ENCODE measurements around the gene UBR2. TPM values are rescaled to one million over a fixed set of nuclear protein-coding genes. Genes with fewer than 3 reads are reported as not detected.
"Not testable (repeated sequence)": the region's sequence is repeated elsewhere in the genome, so short reads cannot be mapped to it uniquely, and the experiment has no call there.

UBR2 gene
- total and polyA plus RNA-seq, 12 donors = 11.4 to 46.9 (median 30.2) TPM

DNA sequence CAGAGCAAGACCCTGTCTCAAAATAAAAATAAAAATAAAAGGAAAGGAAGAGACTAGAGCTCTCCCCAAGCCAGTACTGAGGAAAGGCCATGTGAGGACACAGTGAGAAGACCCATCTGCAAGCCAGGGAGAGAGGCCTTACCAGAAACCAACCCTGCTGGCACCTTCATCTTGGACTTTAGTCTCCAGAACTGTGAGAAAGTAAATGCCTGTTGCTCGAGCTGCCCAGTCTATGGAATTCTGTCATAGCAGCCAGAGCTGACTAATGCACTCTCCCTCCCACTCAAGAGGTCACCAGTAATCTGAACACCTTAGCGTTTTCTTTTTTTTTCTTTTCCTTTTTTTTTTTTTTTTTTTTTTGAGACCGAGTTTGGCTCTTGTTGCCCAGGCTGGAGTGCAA lies 165.9 kb downstream of the UBR2 start:
- Histone ChIP-seq H3K4me3 (no peak overlapping the region), H3K27ac (no peak overlapping the region), H3K9me3 (replicated peaks in 1 of 3) (no peaks in the 10 kb centered on the region), H3K4me1 (replicated peaks in 1 of 2) (peaks cover 7 to 19% of the 10 kb centered on the region in 2 donors), H3K36me3 (replicated peaks in 1 of 2) (no peaks in the 10 kb centered on the region), H3K27me3 (no peaks in the 10 kb centered on the region)
- no peak for TF ChIP-seq POLR2A (IDR thresholded peaks at IDR 0.05)
- TF ChIP-seq, protein P1, sequence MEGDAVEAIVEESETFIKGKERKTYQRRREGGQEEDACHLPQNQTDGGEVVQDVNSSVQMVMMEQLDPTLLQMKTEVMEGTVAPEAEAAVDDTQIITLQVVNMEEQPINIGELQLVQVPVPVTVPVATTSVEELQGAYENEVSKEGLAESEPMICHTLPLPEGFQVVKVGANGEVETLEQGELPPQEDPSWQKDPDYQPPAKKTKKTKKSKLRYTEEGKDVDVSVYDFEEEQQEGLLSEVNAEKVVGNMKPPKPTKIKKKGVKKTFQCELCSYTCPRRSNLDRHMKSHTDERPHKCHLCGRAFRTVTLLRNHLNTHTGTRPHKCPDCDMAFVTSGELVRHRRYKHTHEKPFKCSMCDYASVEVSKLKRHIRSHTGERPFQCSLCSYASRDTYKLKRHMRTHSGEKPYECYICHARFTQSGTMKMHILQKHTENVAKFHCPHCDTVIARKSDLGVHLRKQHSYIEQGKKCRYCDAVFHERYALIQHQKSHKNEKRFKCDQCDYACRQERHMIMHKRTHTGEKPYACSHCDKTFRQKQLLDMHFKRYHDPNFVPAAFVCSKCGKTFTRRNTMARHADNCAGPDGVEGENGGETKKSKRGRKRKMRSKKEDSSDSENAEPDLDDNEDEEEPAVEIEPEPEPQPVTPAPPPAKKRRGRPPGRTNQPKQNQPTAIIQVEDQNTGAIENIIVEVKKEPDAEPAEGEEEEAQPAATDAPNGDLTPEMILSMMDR (IDR thresholded peaks at IDR 0.05) = no peak
- intact Hi-C loops (cut with DNase I) = loop anchor here in 1 of 2 donors (5.0 kb wide), 2 partner anchors 62 to 148 kb away; partner anchors contain the start of gene RPL7L1
- 25 to 70% (median 45%) methylated on average over 2 to 3 of the region's 3 CpGs for WGBS, 4 donors
- DNase-seq = no peak

- DNase-seq; H3K27me3 ChIP-seq; intact Hi-C loops (cut with DNase I); H3K4me1 ChIP-seq (replicated peaks in 1 of 2); H3K4me3 ChIP-seq; H3K9me3 ChIP-seq (replicated peaks in 1 of 3); H3K27ac ChIP-seq; H3K36me3 ChIP-seq (replicated peaks in 1 of 2): not testable (repeated sequence)
- 71 to 77% (median 73%) methylated on average over 13 of the region's 13 CpGs for WGBS, 4 donors
Observed at GRCh38 chr6:42733867-42734481, 170.1 kb downstream of the UBR2 start.

- peaks cover 5% of the 10 kb centered on the region for H3K27me3 ChIP-seq
- H3K4me3 ChIP-seq = no peak overlapping the region
- no peak for DNase-seq
- H3K36me3 ChIP-seq (replicated peaks in 1 of 2) = no peaks in the 10 kb centered on the region
- H3K4me1 ChIP-seq (replicated peaks in 1 of 2) = no peaks in the 10 kb centered on the region
- WGBS, 4 donors = 87 to 94% (median 89%) methylated on average over 3 of the region's 3 CpGs
- intact Hi-C loops (cut with DNase I) = no loop called here
- H3K9me3 ChIP-seq (replicated peaks in 1 of 3) = no peaks in the 10 kb centered on the region
- H3K27ac ChIP-seq = no peak overlapping the region
- TF ChIP-seq, protein P1 (IDR thresholded peaks at IDR 0.05) = no peak
- no peak for TF ChIP-seq POLR2A (IDR thresholded peaks at IDR 0.05)
Observed at GRCh38 chr6:42735976-42736375, 172.1 kb downstream of the UBR2 start.

GRCh38 chr6:42740725-42741124 lies 176.9 kb downstream of the UBR2 start:
- TF ChIP-seq POLR2A (IDR thresholded peaks at IDR 0.05) = no peak
- TF ChIP-seq, protein P1 (IDR thresholded peaks at IDR 0.05) = no peak
- DNase-seq = no peak
- 49 to 72% (median 62%) methylated on average over 3 of the region's 3 CpGs for WGBS, 4 donors
- Histone ChIP-seq H3K27me3 (peaks cover 5% of the 10 kb centered on the region), H3K36me3 (replicated peaks in 1 of 2) (no peaks in the 10 kb centered on the region), H3K4me1 (replicated peaks in 1 of 2) (peaks cover 8 to 24% of the 10 kb centered on the region in 2 donors), H3K9me3 (replicated peaks in 1 of 3) (no peaks in the 10 kb centered on the region), H3K4me3 (no peak overlapping the region), H3K27ac (no peak overlapping the region)
- intact Hi-C loops (cut with DNase I) = no loop called here

Data from adrenal gland (tissue), 12 donors.